Activated CD8-positive, alpha-beta T cell treated with anti-CD3 and anti-CD28 coated beads for 36 hours (primary cell): ENCODE measurements around the gene SERPINE1. TPM values are rescaled to one million over a fixed set of nuclear protein-coding genes. Genes with fewer than 3 reads are reported as not detected.

Experiments used
- ATAC-seq: fragments of 200-7000 bp; cut with Tn5 transposase; one replicate; pipeline ENCODE4 v1.10.0; 2021; ENCODE audit warnings: mild to moderate bottlenecking, moderate library complexity
- CTCF ChIA-PET: fragments of 350-600 bp; sonication (Branson Sonifier 250); formaldehyde crosslinking; loops from one replicate; lab custom pipeline; 2021; ENCODE audit warnings: antibody characterized with exemption; lab: Charles Lee
- POLR2A ChIA-PET: fragments of 350-600 bp; sonication (Branson Sonifier 250); formaldehyde crosslinking; loops from one replicate; lab custom pipeline; 2021; ENCODE audit warnings: antibody characterized with exemption; lab: Charles Lee
- DNase-seq: peaks from one replicate; pipeline ENCODE4 v3.0.0-alpha.2; 2020
- H3K27ac Mint-ChIP-seq: one replicate; pipeline ENCODE4 v1.8.0; 2021; ENCODE audit warnings: mild to moderate bottlenecking, mixed read lengths
- H3K27me3 Mint-ChIP-seq: one replicate; pipeline ENCODE4 v1.8.0; 2021; ENCODE audit warnings: mixed read lengths
- H3K36me3 Mint-ChIP-seq: one replicate; pipeline ENCODE4 v1.8.0; 2021; ENCODE audit warnings: low read depth, mixed read lengths
- H3K4me1 Mint-ChIP-seq: one replicate; pipeline ENCODE4 v1.8.0; 2021; ENCODE audit warnings: low read depth, mixed read lengths
- H3K4me3 Mint-ChIP-seq: one replicate; pipeline ENCODE4 v1.8.0; 2021; ENCODE audit warnings: mild to moderate bottlenecking, moderate library complexity, mixed read lengths
- H3K9me3 Mint-ChIP-seq: one replicate; pipeline ENCODE4 v1.8.0; 2021; ENCODE audit warnings: mixed read lengths
- CTCF ChIP-seq: fragments of 200-600 bp; IDR thresholded peaks from one replicate; pipeline ENCODE4 v1.8.0; 2022; ENCODE audit warnings: antibody characterized with exemption, mild to moderate bottlenecking
- intact Hi-C: fragments of 100-400 bp; cut with micrococcal nuclease; formaldehyde crosslinking; loops from one replicate; pipeline ENCODE4 v1.10.0; 2022
- total RNA-seq, 2 experiments: library from RNA; stranded (reverse); gene quantifications; one replicate each; pipeline ENCODE4 v1.2.3, GENCODE V29; 2021

SERPINE1 gene
- total RNA-seq, 2 experiments from 2014 or later: 1.2 to 1.3 TPM

DNA sequence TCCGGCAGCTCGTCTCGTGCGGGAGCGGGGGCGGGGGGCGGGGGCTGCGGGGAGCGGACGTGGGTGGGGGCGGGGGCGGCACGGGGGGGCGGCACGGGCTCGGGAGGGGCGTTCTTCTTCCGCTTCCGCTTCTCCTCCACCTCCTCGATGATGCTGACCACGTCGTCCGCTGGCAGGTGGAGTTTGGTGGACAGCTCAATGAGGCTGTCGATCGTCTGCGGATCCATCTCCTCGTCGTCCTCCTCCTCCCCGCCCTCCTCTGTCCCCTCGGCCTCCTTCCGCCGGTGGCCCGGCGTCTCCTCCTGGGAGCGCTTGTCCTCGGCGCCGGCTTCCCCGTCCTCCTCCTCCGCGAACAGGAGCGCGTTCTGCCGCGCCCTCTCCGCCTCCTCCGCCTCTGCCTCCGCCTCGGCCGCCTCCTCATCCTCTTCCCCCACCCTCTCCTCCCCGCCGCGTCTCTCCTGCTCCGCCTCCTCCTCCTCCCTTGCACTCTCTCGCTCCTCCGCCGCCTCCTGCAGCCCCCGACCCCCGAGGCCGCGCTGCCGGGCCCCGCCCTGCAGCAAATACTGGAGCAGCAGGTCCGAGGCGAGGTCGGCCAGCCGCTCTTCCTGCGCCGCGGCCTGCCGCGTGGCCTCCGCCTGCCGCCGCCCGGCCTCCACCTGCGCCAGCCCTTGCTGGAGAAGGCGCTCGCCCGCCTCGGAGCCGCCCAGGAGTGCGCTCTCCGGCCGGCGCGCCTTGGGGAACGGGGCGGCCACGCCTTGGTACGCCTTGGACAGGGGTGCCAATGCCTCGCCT, 36.6 kb downstream of the SERPINE1 start:
- Mint-ChIP-seq H3K9me3 (no peaks in the 10 kb centered on the region), H3K27ac (no peak overlapping the region), H3K4me1 (peaks cover 36% of the 10 kb centered on the region), H3K27me3 (peaks cover 39% of the 10 kb centered on the region), H3K4me3 (peak overlapping the region; percentile 55), H3K36me3 (peaks cover 16% of the 10 kb centered on the region)
- no peak for DNase-seq
- peak; percentile 3 for ATAC-seq
- ChIA-PET CTCF (interaction anchor here (0.8 to 2.7 kb wide), 3 partner anchors 8 to 20 kb away, joined by 3 to 27 read pairs (median 3); no protein-coding TSS in a partner anchor), POLR2A (interaction anchor here (0.9 to 1.5 kb wide), 3 partner anchors 9 to 29 kb away, joined by 3 to 5 read pairs (median 3); no protein-coding TSS in a partner anchor)
- intact Hi-C loops: no loop called here
- TF ChIP-seq CTCF: no peak

DNA sequence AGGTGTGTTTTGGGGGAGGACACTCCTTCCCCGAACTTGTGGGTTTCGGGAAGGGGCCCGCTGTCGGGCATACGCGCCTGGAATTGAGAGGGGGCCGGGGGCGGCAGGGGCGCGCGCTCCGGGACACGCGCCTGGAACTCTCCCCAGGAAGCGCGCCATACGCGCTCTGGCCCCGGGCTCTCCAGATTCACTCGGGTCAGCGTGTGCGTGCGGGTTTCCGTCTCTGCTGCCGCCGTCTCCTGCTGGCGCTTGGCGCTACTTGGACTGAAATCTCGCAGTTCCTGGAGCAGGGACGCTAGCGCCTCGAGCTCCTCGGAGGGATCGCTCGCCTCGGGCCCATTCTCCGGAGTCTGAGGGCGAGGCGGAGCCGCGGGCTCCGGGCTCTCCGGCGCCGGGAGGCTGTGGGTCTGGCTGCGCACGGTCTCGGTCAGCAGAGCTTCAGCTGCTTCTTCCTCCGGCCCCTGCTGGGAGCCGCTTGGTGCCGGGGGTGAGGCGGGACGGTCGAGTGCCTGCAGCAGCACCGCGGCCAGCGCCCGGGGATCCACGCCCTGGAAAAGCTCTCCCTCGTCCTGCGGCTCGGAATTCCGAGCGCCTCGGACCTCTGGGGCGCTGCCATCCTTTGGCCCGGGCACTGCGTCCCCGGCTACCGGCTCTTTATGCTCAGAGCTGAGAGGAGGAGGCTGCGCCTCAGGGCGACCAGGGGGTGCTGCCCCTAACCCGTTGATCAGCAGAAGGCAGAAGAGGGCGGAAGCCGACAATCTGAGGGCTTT, 37.4 kb downstream of the SERPINE1 start:
- ChIA-PET CTCF (interaction anchor here (0.9 to 2.7 kb wide), 3 partner anchors 20 to 61 kb away, joined by 3 to 27 read pairs (median 7); no protein-coding TSS in a partner anchor), POLR2A (interaction anchor here (0.9 kb wide), 1 partner anchor 9 kb away, joined by 3 read pairs; no protein-coding TSS in a partner anchor)
- no peak for TF ChIP-seq CTCF
- Mint-ChIP-seq H3K36me3 (peaks cover 12% of the 10 kb centered on the region), H3K27ac (no peak overlapping the region), H3K9me3 (no peaks in the 10 kb centered on the region), H3K4me1 (peaks cover 44% of the 10 kb centered on the region), H3K27me3 (peaks cover 44% of the 10 kb centered on the region), H3K4me3 (peak overlapping the region; percentile 15)
- no peak for ATAC-seq
- no peak for DNase-seq
- intact Hi-C loops: no loop called here

DNA sequence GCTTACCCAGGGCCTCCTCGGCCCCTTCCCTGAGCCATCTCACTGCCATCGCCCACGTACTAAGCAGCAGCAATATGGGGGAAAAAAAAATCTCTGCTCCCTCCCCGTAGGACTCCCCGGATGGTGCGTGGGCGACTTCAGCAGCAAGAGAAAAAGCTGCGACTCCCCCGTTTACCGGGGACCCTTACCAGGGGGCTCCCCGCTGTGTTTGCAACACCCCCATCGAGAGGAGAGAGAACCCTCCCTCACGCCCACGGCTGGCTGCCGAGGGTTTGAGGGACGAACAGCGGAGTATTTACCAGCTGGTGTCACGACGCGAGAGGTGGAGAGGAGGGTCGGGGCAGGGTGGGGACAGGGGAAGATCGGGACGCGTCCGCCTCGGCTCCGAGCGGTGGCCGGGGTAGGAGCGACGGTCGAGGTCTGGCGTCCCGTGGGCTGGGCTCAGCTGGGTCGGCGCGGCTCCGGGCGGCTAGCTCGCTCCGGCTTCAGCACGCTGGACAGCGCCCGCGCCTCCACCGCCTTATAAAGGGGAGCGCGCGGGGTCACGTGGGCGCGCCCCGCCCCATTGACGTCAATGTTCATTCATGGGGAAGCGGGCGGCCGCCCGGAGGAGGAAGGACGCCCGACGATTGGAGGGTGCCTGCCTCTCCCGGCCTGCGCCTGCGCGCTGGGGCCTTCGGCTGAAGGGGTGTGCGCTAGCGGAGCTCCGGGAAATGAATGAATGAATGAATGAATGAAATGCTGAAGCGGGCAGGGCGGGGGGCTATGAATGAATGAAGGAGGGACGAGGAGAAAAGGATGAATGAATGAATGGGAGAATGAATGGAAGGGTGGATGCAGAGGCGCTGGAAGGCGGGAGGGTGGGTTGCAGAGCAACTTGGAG, 38.4 kb downstream of the SERPINE1 start, which contains the start of gene VGF:
Gene VGF, minus strand, starts transcription at position 495 of the 883 bp plus-strand sequence. CDS start 726 bp downstream, outside the sequence.
- H3K4me1 Mint-ChIP-seq: peaks cover 53% of the 10 kb centered on the region
- peak within 1 kb of the TSS; percentile 69 for H3K4me3 Mint-ChIP-seq
- peak; percentile 75 for ATAC-seq

More for the DNA sequence above, 38.4 kb downstream of the SERPINE1 start, which contains the start of gene VGF:
- intact Hi-C loops: no loop called here
- H3K9me3 Mint-ChIP-seq: no peaks in the 10 kb centered on the region
- H3K36me3 Mint-ChIP-seq: peaks cover 6% of the 10 kb centered on the region
- CTCF ChIA-PET: interaction anchor here (0.9 to 2.7 kb wide), 7 partner anchors 9 to 78 kb away, joined by 3 to 27 read pairs (median 6); partner anchors contain the start of gene AP1S1
- H3K27me3 Mint-ChIP-seq: peaks cover 54% of the 10 kb centered on the region
- no peak for TF ChIP-seq CTCF
- peak; percentile 96 for DNase-seq
- no peak within 1 kb of the TSS for H3K27ac Mint-ChIP-seq
- POLR2A ChIA-PET: interaction anchor here (1.2 to 1.4 kb wide), 2 partner anchors 9 to 79 kb away, joined by 4 read pairs; partner anchors contain the start of gene FIS1
